Stimulated activated CD4-positive, alpha-beta T cell treated with anti-CD3 and anti-CD28 coated beads, Interleukin-12 subunit alpha, Interleukin-12 subunit beta, amount 100 ng/mL, for 48 hours (primary cell): ENCODE measurements around the gene SPATA6L.
"Not testable (repeated sequence)": the region's sequence is repeated elsewhere in the genome, so short reads cannot be mapped to it uniquely, and the experiment has no call there.

Experiments used
- DNase-seq, 3 donors: peaks; one replicate each; pipeline ENCODE4 v3.0.0-alpha.2; 2020; ENCODE audit warnings: low read depth in 2 of 3, low spot score in 1 of 3

The SPATA6L gene

GRCh38 chr9:4677392-4677791 lies 11.1 kb upstream of the SPATA6L start:
- no peak for DNase-seq

DNA sequence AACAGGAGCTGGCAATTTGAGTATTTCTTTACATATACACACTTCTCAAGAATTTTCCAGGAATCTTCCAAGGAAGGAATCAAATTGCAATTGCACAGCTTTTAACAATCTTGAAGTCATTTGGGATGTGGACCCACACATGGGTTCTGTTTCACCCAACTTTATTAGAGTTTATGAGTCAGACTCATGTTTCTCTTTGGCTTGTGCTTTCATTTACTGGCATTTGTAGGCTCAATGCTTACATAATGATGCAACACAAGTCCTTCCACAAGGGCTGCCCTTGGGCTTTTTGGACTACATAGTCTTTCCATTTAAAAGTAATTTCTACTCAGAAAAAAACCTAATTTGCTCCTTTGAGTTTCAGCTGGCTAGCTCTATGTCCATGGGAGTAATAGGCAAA lies 8.5 kb upstream of the SPATA6L start:
- no peak for DNase-seq

DNA sequence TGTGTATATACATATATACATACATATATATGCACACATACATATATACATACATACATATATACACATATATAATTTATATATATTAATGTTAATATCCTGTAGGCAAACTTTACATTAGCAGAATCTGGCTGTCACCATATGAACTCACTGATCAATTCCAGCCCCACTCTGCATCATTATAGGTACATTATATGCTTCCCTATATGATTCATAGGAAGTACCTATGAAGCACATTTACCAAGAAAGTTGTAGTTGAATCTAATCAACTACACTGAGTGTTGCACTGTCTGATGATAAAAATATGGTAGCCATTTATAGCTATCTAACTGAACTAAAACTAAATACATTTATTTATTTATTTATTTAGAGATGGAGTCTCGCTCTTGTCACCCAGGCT lies 5.5 kb upstream of the SPATA6L start:
- DNase-seq, result no peak

DNA sequence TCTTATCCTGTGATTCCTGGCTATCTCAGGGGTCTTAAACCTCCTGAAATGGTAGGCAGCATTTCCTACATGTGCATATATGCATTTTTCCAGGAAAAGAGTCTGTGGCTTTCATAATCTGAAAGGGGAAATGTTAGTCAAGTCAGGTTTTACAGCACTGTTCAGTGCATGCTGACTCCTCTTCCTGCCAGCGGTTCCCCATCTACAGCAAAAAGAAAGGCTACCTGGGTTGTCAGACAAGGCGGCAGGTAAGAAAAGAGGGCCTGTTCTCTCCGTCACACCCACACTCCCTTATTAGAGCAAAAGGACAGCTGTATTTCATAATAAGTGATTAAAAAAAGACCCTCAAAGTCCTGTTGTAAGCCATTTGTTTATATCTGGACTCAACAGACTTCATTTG lies 4.3 kb upstream of the SPATA6L start:
- no peak for DNase-seq

DNA sequence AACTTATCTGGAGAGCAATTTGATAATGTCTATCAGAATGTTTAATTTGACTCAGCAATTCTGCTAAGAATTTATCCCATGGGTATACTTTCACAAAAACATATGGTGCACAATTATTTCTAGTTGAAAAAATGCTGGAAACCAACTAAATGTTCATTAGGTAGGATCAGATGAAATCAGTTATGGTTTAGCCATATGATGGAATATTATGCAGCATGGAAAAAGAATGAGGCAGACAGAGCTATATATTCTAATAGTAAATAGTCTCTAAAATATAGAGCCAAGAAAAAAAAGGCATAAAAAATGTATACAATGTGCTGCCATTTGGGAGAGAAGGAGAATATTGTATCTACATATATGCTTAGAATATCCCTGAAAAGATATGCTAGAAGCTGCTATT lies 3.6 kb upstream of the SPATA6L start:
- no peak for DNase-seq

- no peak for DNase-seq
Measured at GRCh38 chr9:4668604-4669003, 2.3 kb upstream of the SPATA6L start.

- DNase-seq, result no peak
Measured at GRCh38 chr9:4667681-4668080, 1.4 kb upstream of the SPATA6L start.

GRCh38 chr9:4665357-4665756 lies 923 bp downstream of the SPATA6L start:
- DNase-seq, result no peak

DNA sequence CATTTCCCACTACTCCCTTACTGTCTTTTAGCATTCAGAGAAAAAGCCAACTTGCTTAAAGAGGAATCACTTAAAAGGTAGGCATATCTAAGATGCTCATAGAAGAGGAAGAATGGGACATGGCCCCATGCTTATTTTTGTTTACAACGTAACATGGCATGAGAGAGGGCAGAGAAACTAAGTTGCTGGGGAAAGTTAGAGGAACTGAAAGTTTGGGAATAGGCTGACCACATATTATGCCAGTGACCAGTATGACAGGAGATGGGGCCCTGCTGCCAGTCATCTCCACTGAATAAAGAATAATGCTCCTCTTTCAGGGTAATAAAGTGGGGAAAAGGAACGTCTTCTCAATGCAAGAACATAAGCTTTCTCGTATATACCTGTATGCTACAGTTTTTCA lies 2.3 kb downstream of the SPATA6L start:
- no peak for DNase-seq

DNA sequence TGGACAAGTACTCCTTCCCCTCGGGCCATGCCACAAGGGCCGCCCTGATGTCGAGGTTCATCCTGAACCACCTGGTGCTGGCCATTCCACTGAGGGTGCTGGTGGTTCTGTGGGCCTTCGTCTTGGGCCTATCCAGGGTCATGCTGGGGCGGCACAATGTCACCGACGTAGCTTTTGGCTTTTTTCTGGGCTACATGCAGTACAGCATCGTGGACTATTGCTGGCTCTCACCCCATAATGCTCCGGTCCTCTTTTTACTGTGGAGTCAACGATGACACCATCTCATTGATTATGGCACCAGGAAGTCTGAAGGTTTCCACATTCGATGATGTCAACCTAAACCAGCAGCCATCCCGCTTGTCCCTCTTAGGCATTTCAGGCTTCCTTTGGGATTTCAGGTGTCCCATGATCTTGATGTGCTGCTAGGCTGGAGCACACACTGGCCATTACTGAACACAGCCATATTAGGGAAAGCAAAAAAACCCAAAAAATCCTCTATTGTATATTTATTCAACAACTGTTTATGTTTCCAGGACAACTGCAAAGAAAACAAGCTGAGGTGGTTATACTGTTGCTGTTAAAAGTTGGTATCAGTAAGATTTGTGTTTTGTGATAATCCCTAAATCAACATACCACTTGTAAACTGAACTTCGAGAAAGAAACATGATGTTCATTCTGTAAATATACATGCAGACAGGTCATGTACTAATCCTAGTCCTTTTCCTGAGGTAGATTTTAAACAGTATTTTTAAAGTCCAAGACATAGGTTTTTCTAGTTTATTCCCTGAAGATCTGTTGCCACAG lies 3.1 kb downstream of the SPATA6L start:
- DNase-seq, result no peak

- peak; percentile 56 to 72 (median 60) for DNase-seq
Measured at GRCh38 chr9:4662108-4662988, 3.9 kb downstream of the SPATA6L start, which contains the start of gene PLPP6. PLPP6 (plus strand) TSS chr9:4662294; CDS start chr9:4662376, 82 bp downstream.

- no peak for DNase-seq
Measured at GRCh38 chr9:4661611-4662010, 4.7 kb downstream of the SPATA6L start.

DNA sequence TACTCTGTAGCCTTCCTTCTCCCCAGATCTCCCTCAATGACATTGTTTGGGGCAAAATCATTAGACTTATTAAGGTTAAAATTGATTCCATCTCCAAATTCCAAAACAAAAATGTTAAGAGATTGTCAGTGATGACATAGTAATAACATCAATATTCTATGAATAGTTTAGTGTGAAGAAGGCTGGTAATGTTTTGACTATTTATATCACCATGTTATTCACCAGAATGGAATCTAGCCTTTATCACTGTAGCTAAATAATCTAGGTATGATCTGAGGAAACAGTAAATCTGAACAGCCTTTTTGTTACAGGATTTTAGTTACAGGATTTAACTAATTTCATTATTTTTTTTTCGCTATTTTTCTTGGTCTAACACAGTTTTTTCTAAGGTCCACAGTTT lies 5.1 kb downstream of the SPATA6L start:
- no peak for DNase-seq

DNA sequence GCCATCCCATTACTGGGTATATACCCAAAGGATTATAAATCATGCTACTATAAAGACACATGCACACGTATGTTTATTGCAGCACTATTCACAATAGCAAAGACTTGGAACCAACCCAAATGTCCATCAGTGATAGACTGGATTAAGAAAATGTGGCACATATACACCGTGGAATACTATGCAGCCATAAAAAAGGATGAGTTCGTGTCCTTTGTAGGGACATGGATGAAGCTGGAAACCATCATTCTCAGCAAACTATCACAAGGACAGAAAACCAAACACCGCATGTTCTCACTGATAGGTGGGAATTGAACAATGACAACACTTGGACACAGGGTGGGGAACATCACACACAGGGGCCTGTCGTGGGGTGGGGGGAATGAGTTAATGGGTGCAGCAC lies 5.6 kb downstream of the SPATA6L start:
- not testable (repeated sequence) for DNase-seq

DNA sequence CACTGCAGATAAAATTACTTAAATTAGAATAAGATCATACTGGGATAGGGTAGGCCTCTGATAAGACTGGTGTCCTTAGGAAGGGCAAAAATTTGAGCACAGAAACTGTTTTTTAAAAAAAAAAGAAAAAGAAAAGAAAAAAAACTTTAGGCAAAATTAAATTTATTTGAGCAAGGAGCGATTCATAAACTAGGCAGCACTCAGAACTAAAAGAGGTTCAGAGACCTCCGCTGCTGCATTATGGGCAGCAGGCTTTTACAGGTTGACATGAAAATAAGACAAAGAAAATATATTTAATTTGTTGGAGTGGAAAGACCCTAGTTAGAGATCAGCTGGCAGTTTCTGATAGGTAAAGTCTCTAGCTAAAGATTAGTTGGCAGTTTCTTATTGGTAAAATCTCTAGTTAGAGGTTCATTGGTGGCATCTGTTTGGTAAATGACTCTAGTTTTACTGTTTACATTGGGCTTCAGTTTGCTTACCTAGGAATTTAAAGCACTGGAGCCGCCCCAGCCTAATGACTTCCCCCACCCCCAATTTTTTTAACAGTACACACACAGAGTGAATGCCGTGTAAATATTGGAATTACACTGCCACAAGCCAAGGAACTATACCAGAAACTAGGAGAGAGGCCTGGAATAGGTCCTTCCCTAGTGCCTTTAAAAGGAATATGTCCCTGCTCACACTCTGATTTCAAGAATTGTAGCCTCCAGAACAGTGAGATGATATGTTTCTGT lies 8.7 kb downstream of the SPATA6L start:
- no peak for DNase-seq

DNA sequence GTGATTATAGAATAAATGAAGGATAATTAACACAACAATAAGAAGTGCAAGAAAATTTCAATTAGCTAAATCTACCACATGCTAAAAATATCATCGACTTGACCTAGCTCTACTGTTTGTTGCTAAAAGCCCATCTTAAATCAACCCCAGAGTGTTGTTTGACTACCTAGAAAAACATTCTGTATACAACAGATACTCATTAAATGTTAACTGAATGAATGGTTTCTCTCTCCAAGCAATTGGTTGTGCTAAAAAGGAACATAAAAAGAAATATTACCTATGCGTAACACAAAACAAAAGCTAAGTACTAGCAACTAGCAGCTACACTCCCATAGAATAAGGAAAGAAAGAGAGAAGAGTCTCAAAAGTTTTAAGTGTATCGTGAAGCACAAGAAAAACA lies 9.7 kb downstream of the SPATA6L start:
- no peak for DNase-seq

GRCh38 chr9:4656196-4656595 lies 10.1 kb downstream of the SPATA6L start:
- not testable (repeated sequence) for DNase-seq

DNA sequence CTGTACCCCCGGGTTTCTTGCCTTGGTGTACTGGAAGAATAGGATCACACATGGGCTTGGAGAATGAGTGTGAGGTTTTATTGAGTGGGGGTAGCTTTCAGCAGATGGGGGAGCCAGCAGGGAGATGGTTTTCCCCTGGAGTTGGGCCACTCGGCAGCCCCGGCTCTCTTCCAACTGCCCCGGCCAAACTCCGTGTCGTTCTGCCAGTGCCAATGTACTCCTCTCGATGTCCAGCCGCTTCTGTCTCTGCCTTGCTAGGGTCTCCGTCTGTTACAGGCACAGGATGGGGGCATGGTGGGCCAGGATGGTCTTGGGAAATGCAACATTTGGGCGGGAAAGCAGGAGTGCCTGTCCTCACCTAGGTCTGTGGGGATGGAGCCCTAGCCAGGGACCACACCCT lies 11.7 kb downstream of the SPATA6L start:
- no peak for DNase-seq

DNA sequence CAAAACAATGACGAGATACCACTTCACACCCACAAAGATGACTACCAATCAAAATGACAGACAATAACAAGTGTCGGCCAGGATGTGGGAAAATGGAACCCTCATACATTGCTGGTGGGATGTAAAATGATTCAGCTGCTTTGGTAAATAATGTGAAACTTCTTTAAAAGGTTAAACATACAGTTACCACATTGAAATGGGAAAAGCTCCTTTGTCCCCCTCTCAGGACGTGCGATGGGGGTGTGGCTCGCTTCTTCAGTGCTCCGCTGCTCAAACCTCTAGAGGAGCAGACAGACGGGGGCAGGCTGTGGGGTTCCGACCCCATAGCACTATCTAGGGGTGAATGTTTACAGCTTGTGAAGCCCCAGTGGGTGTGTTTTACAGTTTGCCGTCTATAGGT lies 12.2 kb downstream of the SPATA6L start:
- DNase-seq, result no peak

GRCh38 chr9:4642351-4642750 lies 23.9 kb downstream of the SPATA6L start:
- no peak for DNase-seq

DNA sequence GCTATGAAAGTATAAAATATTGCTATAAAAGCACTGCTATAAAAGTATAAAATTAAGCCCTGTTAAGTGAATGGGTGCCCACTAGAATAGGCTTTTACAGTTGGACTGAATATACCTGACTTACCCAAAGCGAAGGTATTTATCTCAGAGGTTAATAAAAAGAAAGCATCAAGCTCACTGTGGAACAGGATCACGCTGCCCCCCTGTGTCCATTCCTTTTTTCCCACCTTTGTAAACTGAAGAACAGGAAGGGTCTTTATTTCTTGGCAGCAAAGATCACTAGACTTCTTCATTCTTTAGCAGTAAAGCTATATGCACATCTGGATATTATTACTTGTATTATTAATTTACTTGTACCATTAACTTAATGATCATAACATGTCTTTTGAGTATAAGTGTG lies 26.3 kb downstream of the SPATA6L start:
- peak in 1 of 3 donors; percentile 32 for DNase-seq

DNA sequence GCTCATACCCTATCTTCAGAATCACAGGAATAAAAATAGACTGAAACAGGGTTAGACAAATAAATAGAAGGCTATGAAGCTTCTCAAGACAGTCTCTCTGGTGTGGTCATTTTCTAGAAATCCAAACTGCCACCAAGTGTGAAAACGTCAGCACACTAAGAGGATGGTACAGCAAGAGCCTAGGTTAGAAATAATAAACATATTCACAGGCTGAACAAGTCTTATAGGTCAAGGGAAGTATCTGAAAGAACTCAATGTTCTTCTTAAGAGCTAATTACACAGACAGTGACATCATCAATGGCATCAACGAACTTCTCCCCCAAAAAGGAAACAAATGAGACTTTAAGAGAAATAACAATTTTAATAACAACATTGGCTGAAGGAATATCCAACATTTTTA lies 26.9 kb downstream of the SPATA6L start:
- no peak for DNase-seq
